A673 (cell line): ENCODE results near the gene RECQL5. TPM values are rescaled to one million over a fixed set of nuclear protein-coding genes. Genes with fewer than 3 reads are reported as not detected.

Experiments used
- BruUV-seq: library from RNA; stranded (reverse); fragments of 400-500 nt; replicated peaks from 2 replicates; lab custom pipeline; 2021; lab: Mats Ljungman, UMichigan
- CTCF ChIA-PET: fragments of 300-600 bp; sonication (Branson Sonifier 250); formaldehyde crosslinking; loops from one replicate; lab custom pipeline; 2022; ENCODE audit warnings: antibody characterized with exemption; lab: Charles Lee
- POLR2A ChIA-PET: fragments of 300-600 bp; sonication (Branson Sonifier 250); formaldehyde crosslinking; loops from one replicate; lab custom pipeline; 2022; ENCODE audit warnings: antibody characterized with exemption; ENCODE audit not compliant: low non-redundant PET; lab: Charles Lee
- DNase-seq: peaks from one replicate; pipeline ENCODE4 v3.0.0-alpha.2; 2015; ENCODE audit warnings: low spot score
- H3K27ac ChIP-seq: fragments of 200-600 bp; sonication (generic); 2 replicates; pipeline ENCODE4 v1.5.1; 2016; ENCODE audit warnings: mixed run types, low read depth, mild to moderate bottlenecking, mixed read lengths, antibody characterized with exemption, low read length; ENCODE audit not compliant: poor library complexity, severe bottlenecking
- H3K27me3 ChIP-seq: fragments of 200-600 bp; sonication (generic); replicated peaks from 2 replicates; pipeline ENCODE4 v1.6.1; 2017; ENCODE audit warnings: mixed run types, low read depth, mild to moderate bottlenecking, mixed read lengths, antibody characterized with exemption, low read length; ENCODE audit not compliant: insufficient read depth, poor library complexity
- H3K36me3 ChIP-seq: fragments of 200-600 bp; sonication (generic); 2 replicates; pipeline ENCODE4 v1.6.1; 2016; ENCODE audit warnings: mixed run types, mild to moderate bottlenecking, mixed read lengths, antibody characterized with exemption, low read length; ENCODE audit not compliant: insufficient read depth, poor library complexity, severe bottlenecking
- H3K4me1 ChIP-seq: fragments of 200-600 bp; sonication (generic); 2 replicates; pipeline ENCODE4 v1.6.1; 2017; ENCODE audit warnings: mixed run types, mild to moderate bottlenecking, mixed read lengths, antibody characterized with exemption, low read length; ENCODE audit not compliant: insufficient read depth, poor library complexity, severe bottlenecking
- H3K4me3 ChIP-seq: fragments of 200-600 bp; sonication (generic); 2 replicates; pipeline ENCODE4 v1.5.1; 2016; ENCODE audit warnings: low read depth, mixed run types, mild to moderate bottlenecking, mixed read lengths, low read length; ENCODE audit not compliant: poor library complexity, severe bottlenecking
- H3K9me3 ChIP-seq: fragments of 200-600 bp; sonication (generic); 2 replicates; pipeline ENCODE4 v1.6.1; 2016; ENCODE audit warnings: mixed run types, low read depth, mild to moderate bottlenecking, mixed read lengths, antibody characterized with exemption, low read length; ENCODE audit not compliant: poor library complexity, severe bottlenecking
- EZH2 ChIP-seq: fragments of 200-600 bp; sonication (generic); IDR thresholded peaks from 2 replicates; pipeline ENCODE4 v1.6.1; 2017; ENCODE audit warnings: borderline replicate concordance, low read depth, mild to moderate bottlenecking, mixed read lengths, antibody characterized with exemption, low read length; ENCODE audit not compliant: poor library complexity, severe bottlenecking
- intact Hi-C: fragments of 100-400 bp; cut with micrococcal nuclease; formaldehyde crosslinking; loops from one replicate; pipeline ENCODE4 v1.10.0; 2022; ENCODE audit not compliant: unreplicated experiment
- total RNA-seq: library from RNA; stranded (reverse); gene quantifications from 2 replicates; pipeline ENCODE4 v1.2.3, GENCODE V29; 2021
- TF ChIP-seq, protein P1 (sequence below): fragments of 300-800, 200-600 bp; sonication (generic); conservative IDR thresholded peaks from 2 replicates; pipeline ENCODE4 v1.5.1; 2017; ENCODE audit warnings: low read depth, mild to moderate bottlenecking, antibody characterized with exemption, low read length, moderate library complexity, mixed read lengths

RECQL5 gene
- total RNA-seq, 1 experiment from 2014 or later = 30.6 TPM

DNA sequence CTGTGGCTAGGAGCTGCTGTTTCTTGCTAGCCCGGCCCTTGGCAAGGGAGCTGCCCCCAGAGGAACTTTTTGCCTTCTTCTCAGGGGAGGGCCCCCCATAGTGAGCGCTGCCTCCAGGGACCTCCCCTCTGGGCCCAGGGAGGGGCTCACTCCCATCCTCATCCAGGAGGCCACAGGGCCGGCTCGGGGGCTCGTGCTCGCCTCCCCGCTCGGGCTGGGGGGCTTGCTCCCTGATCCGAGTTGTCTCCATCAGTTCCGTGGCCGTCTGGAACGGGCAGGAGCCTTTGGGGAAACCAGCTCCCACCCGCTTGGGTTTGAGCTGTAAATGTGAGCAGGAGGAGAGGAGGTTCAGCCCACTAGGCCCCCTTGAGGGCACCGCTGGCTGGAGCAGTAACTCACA, 37.8 kb downstream of the RECQL5 start:
- POLR2A ChIA-PET = no interaction called here

DNA sequence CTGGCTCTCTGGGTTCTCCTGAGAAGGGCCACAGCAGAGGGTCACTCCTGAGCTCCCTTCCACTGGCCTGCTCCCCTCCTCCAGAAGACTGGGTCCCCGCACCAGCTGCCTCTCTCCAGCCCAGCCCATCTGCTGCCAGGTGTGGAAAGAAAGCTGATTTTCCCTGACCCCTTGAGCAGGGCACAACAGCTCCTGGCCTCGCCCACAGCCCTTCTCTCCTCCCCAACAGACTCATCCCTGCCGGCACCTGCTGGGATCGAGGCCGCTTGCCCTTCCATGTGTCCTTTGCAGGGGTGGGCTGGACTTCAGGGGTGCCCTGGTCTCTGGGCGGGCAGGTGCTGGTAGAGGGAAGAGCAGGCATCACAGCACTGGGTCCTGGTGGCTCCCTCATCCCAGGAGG, 38.5 kb downstream of the RECQL5 start:
- no peak overlapping the region for H3K4me3 ChIP-seq
- no TSS peak for BruUV-seq
- ChIA-PET CTCF (interaction anchor here (2.0 kb wide), 1 partner anchor 119 kb away, joined by 6 read pairs; no protein-coding TSS in a partner anchor), POLR2A (interaction anchor here (0.9 kb wide), 1 partner anchor 110 kb away, joined by 6 read pairs; no protein-coding TSS in a partner anchor)
- H3K9me3 ChIP-seq = no peaks in the 10 kb centered on the region
- intact Hi-C loops = no loop called here
- no peaks in the 10 kb centered on the region for H3K36me3 ChIP-seq
- no peak overlapping the region for H3K27ac ChIP-seq
- no peak for DNase-seq
- TF ChIP-seq EZH2 = no peak
- TF ChIP-seq, protein P1, sequence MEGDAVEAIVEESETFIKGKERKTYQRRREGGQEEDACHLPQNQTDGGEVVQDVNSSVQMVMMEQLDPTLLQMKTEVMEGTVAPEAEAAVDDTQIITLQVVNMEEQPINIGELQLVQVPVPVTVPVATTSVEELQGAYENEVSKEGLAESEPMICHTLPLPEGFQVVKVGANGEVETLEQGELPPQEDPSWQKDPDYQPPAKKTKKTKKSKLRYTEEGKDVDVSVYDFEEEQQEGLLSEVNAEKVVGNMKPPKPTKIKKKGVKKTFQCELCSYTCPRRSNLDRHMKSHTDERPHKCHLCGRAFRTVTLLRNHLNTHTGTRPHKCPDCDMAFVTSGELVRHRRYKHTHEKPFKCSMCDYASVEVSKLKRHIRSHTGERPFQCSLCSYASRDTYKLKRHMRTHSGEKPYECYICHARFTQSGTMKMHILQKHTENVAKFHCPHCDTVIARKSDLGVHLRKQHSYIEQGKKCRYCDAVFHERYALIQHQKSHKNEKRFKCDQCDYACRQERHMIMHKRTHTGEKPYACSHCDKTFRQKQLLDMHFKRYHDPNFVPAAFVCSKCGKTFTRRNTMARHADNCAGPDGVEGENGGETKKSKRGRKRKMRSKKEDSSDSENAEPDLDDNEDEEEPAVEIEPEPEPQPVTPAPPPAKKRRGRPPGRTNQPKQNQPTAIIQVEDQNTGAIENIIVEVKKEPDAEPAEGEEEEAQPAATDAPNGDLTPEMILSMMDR = no peak
- no peaks in the 10 kb centered on the region for H3K27me3 ChIP-seq
- peaks cover 6% of the 10 kb centered on the region for H3K4me1 ChIP-seq

More for the DNA sequence above, 37.8 kb downstream of the RECQL5 start:
- no peak for DNase-seq
- no peak overlapping the region for H3K27ac ChIP-seq
- H3K4me1 ChIP-seq = peaks cover 12% of the 10 kb centered on the region
- no TSS peak for BruUV-seq
- H3K36me3 ChIP-seq = no peaks in the 10 kb centered on the region
- no peak overlapping the region for H3K4me3 ChIP-seq
- H3K9me3 ChIP-seq = no peaks in the 10 kb centered on the region
- no peaks in the 10 kb centered on the region for H3K27me3 ChIP-seq
- TF ChIP-seq, protein P1 = no peak
- no peak for TF ChIP-seq EZH2
- intact Hi-C loops = no loop called here
- CTCF ChIA-PET = interaction anchor here (2.0 kb wide), 1 partner anchor 119 kb away, joined by 6 read pairs; no protein-coding TSS in a partner anchor

DNA sequence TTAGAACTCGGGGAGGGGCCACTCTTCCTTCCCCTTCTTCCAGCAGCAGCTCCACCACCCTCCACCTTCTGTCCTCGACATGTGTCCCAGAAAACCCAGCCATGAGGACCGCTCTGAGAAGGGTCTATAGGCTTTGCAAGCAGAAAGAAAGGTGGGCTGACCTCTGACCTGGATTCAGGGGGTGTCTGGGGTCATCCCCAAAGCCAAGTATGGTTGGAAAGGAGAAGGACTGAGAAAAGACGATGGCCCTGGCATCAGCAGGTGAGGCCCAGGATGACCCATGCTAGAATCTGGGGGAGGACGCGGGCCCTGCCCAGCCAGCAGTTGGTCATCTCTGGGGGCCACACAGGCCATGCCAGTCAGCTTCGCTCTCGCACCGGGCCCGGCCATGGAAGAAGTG, 39.9 kb downstream of the RECQL5 start:
- intact Hi-C loops = no loop called here
- no TSS peak for BruUV-seq
- POLR2A ChIA-PET = no interaction called here
- Histone ChIP-seq H3K36me3 (no peaks in the 10 kb centered on the region), H3K27ac (no peak overlapping the region), H3K4me1 (no peaks in the 10 kb centered on the region), H3K27me3 (no peaks in the 10 kb centered on the region), H3K9me3 (no peaks in the 10 kb centered on the region), H3K4me3 (no peak overlapping the region)
- no peak for DNase-seq
- CTCF ChIA-PET = interaction anchor here (0.6 to 0.9 kb wide), 2 partner anchors 26 to 41 kb away, joined by 3 read pairs; no protein-coding TSS in a partner anchor
- TF ChIP-seq, protein P1 = no peak
- TF ChIP-seq EZH2 = no peak
